ENCODE results near the gene SLC22A25. TPM values are rescaled to one million over a fixed set of nuclear protein-coding genes. Genes with fewer than 3 reads are reported as not detected.

Gene SLC22A25
- total and polyA plus RNA-seq, 9 of the 15 experiments (the other 6 are each of a cell fraction or from before 2014, with no cell fraction given), result not detected

DNA sequence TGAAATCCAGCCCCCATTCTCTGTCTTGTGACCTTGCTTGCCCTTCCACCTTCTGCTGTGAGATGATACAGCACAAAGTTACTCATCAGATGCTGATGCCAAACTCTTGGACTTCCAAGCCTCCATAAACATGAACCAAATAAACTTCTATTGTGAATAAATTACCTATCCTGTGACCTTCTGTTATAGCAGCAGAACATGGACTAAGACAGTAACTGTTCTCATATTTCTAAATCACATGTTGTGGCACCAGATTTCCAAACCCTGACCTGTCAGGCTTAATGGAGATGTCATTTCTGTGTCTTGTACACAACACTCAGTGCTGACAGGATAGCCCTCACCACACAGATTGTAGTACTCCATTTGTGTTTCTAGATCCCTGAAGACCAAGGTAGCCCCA lies 6.0 kb downstream of the SLC22A25 start:
- ATAC-seq (no peak), DNase-seq (ENCODE audit: extremely low read depth in 1 of 4, low spot score in 3 of 4) (no peak), FAIRE-seq (no peak)
- H3K9me1 ChIP-seq (ENCODE audit: control insufficient read depth, insufficient read depth, low read length), result no peaks in the 10 kb centered on the region
- no peak overlapping the region for H3K27ac ChIP-seq (ENCODE audit: extremely low read depth, low read depth, low read length)
- CTCF ChIA-PET (ENCODE audit: low intra/inter-chr PET ratio), result no interaction called here
- H3K9ac ChIP-seq (ENCODE audit: insufficient read depth in 1 of 2, low read depth in 2 of 2, low read length in 2 of 2), result no peak overlapping the region
- no peaks in the 10 kb centered on the region for H4K20me1 ChIP-seq (replicated peaks; ENCODE audit: control insufficient read depth, insufficient read depth, low read length)
- H3K36me3 ChIP-seq (ENCODE audit: control insufficient read depth, insufficient read depth, low read length), result no peaks in the 10 kb centered on the region
- intact Hi-C loops (cut with micrococcal nuclease) (no loop called here), in situ Hi-C loops (cut with MboI) (no loop called here)
- H3K4me3 ChIP-seq, result no peak overlapping the region
- BruUV-seq (replicated peaks), result no TSS peak
- H3K4me1 ChIP-seq (replicated peaks in 1 of 2; ENCODE audit: control insufficient read depth in 2 of 2, insufficient read depth in 2 of 2, low read length in 2 of 2), result no peaks in the 10 kb centered on the region
- H3K79me2 ChIP-seq (ENCODE audit: control insufficient read depth, insufficient read depth, low read length), result no peaks in the 10 kb centered on the region
- no peak overlapping the region for H2AFZ ChIP-seq (ENCODE audit: low read depth, low read length)
- POLR2A ChIA-PET, result no interaction called here
- H3K4me2 ChIP-seq (ENCODE audit: insufficient read depth, low read length), result no peak overlapping the region
- no peaks in the 10 kb centered on the region for H3K27me3 ChIP-seq (ENCODE audit: control insufficient read depth in 2 of 2, insufficient read depth in 2 of 2, low read length in 2 of 2)
- no peaks in the 10 kb centered on the region for H3K9me3 ChIP-seq (replicated peaks; ENCODE audit: control insufficient read depth, insufficient read depth, low read depth, low read length)
- TF ChIP-seq LCOR (CRISPR knock-in tag; IDR thresholded peaks at IDR 0.05) (no peak), PML (IDR thresholded peaks at IDR 0.05; ENCODE audit: low read length) (no peak), NFYB (IDR thresholded peaks at IDR 0.05; ENCODE audit: extremely low read depth, insufficient read length) (no peak), KDM4B (IDR thresholded peaks at IDR 0.05; ENCODE audit: borderline replicate concordance in 2 of 2, low read depth in 1 of 2) (no peak), NCOR1 (IDR thresholded peaks at IDR 0.05) (no peak), IRF2 (CRISPR knock-in tag; IDR thresholded peaks at IDR 0.05) (no peak), MXI1 (IDR thresholded peaks at IDR 0.05; ENCODE audit: low read depth, low read length) (no peak), EWSR1 (IDR thresholded peaks at IDR 0.05; ENCODE audit: borderline replicate concordance, low read depth, partially characterized antibody) (no peak), NUFIP1 (IDR thresholded peaks at IDR 0.05; ENCODE audit: partially characterized antibody) (no peak), CHD4 (IDR thresholded peaks at IDR 0.05; ENCODE audit: insufficient read depth, insufficient replicate concordance, low read depth, low read length, poor library complexity, severe bottlenecking) (no peak), ZNF224 (CRISPR knock-in tag; IDR thresholded peaks at IDR 0.05) (no peak), CHAMP1 (IDR thresholded peaks at IDR 0.05) (no peak), POLR2AphosphoS2 (IDR thresholded peaks at IDR 0.05; ENCODE audit: low read length) (no peak), HOMEZ (CRISPR knock-in tag; IDR thresholded peaks at IDR 0.05) (no peak), NR2C2 (CRISPR knock-in tag; IDR thresholded peaks at IDR 0.05) (no peak), NR2C2 (tag; IDR thresholded peaks at IDR 0.05) (no peak), SIX5 (IDR thresholded peaks at IDR 0.05; ENCODE audit: borderline replicate concordance in 1 of 2, insufficient read depth in 1 of 2, low read depth in 1 of 2, low read length in 2 of 2) (no peak), EP400 (IDR thresholded peaks at IDR 0.05) (no peak)
- TF ChIP-seq, protein P1, sequence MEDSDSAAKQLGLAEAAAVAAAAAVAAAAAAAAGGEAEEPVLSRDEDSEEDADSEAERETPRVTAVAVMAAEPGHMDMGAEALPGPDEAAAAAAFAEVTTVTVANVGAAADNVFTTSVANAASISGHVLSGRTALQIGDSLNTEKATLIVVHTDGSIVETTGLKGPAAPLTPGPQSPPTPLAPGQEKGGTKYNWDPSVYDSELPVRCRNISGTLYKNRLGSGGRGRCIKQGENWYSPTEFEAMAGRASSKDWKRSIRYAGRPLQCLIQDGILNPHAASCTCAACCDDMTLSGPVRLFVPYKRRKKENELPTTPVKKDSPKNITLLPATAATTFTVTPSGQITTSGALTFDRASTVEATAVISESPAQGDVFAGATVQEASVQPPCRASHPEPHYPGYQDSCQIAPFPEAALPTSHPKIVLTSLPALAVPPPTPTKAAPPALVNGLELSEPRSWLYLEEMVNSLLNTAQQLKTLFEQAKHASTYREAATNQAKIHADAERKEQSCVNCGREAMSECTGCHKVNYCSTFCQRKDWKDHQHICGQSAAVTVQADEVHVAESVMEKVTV (CRISPR knock-in tag; IDR thresholded peaks at IDR 0.05), result no peak

All from K562 (cell line).